WTC11 (cell line): ENCODE data around the gene PTGES2. TPM values are rescaled to one million over a fixed set of nuclear protein-coding genes. Genes with fewer than 3 reads are reported as not detected.
A peak's percentile ranks its signal among the peaks of the same experiment; 100 is the strongest.

Experiments used
- ATAC-seq: fragments of 200-7000 bp; cut with Tn5 transposase; 2 replicates; pipeline ENCODE4 v1.10.0; 2021; ENCODE audit warnings: mild to moderate bottlenecking, moderate library complexity
- CTCF ChIA-PET: fragments of 300-600 bp; sonication (Branson Sonifier 250); formaldehyde crosslinking; loops from one replicate; lab custom pipeline; 2021; ENCODE audit warnings: antibody characterized with exemption; lab: Charles Lee
- POLR2A ChIA-PET: fragments of 350-600 bp; sonication (Branson Sonifier 250); formaldehyde crosslinking; loops from one replicate; lab custom pipeline; 2021; ENCODE audit warnings: antibody characterized with exemption; lab: Charles Lee
- DNase-seq: peaks from one replicate; pipeline ENCODE4 v3.0.0; 2021; ENCODE audit warnings: low spot score
- H3K27ac Mint-ChIP-seq: 2 replicates; pipeline ENCODE4 v1.8.0; 2021; ENCODE audit warnings: mixed read lengths
- H3K27me3 Mint-ChIP-seq: 2 replicates; pipeline ENCODE4 v1.8.0; 2021; ENCODE audit warnings: low read depth, mild to moderate bottlenecking, moderate library complexity, mixed read lengths
- H3K36me3 Mint-ChIP-seq: 2 replicates; pipeline ENCODE4 v1.8.0; 2021; ENCODE audit warnings: mixed read lengths
- H3K4me1 Mint-ChIP-seq: 2 replicates; pipeline ENCODE4 v1.8.0; 2022; ENCODE audit warnings: mixed read lengths
- H3K4me3 Mint-ChIP-seq: 2 replicates; pipeline ENCODE4 v1.8.0; 2021; ENCODE audit warnings: mild to moderate bottlenecking, moderate library complexity, mixed read lengths
- H3K9me3 Mint-ChIP-seq: 2 replicates; pipeline ENCODE4 v1.8.0; 2021; ENCODE audit warnings: mixed read lengths
- AR ChIP-seq: fragments of 250-450 bp; sonication (Bioruptor Pico); IDR thresholded peaks from 2 replicates; pipeline ENCODE4 v1.9.0; 2021; ENCODE audit warnings: mild to moderate bottlenecking
- ATF1 ChIP-seq: sonication (generic); formaldehyde crosslinking; IDR thresholded peaks from 2 replicates; pipeline ENCODE4 v1.8.1; 2023; ENCODE audit warnings: mild to moderate bottlenecking, moderate library complexity, missing genetic modification reagents
- CREM ChIP-seq: sonication (generic); formaldehyde crosslinking; IDR thresholded peaks from 2 replicates; pipeline ENCODE4 v1.8.1; 2022; ENCODE audit warnings: mild to moderate bottlenecking, missing genetic modification reagents, moderate library complexity
- E2F5 ChIP-seq: sonication (generic); formaldehyde crosslinking; IDR thresholded peaks from 2 replicates; pipeline ENCODE4 v1.8.1; 2022; ENCODE audit warnings: mild to moderate bottlenecking, moderate library complexity, missing genetic modification reagents
- GTF2I ChIP-seq: fragments of 250-450 bp; sonication (Bioruptor Pico); conservative IDR thresholded peaks from 2 replicates; pipeline ENCODE4 v1.4.0; 2021; ENCODE audit warnings: mild to moderate bottlenecking
- HMGA2 ChIP-seq: fragments of 250-450 bp; sonication (Bioruptor Pico); IDR thresholded peaks from 2 replicates; pipeline ENCODE4 v1.4.0; 2021; ENCODE audit warnings: mild to moderate bottlenecking, moderate library complexity
- JUN ChIP-seq: sonication (generic); formaldehyde crosslinking; IDR thresholded peaks from 2 replicates; pipeline ENCODE4 v1.8.0; 2023; ENCODE audit warnings: mild to moderate bottlenecking, missing genetic modification reagents
- MAX ChIP-seq: sonication (generic); formaldehyde crosslinking; IDR thresholded peaks from 2 replicates; pipeline ENCODE4 v1.8.0; 2022; ENCODE audit warnings: mild to moderate bottlenecking, missing genetic modification reagents
- MXD4 ChIP-seq: fragments of 250-450 bp; sonication (Bioruptor Pico); IDR thresholded peaks from 2 replicates; pipeline ENCODE4 v1.8.0; 2021; ENCODE audit warnings: mild to moderate bottlenecking, moderate library complexity, borderline replicate concordance
- NFATC4 ChIP-seq: fragments of 250-450 bp; sonication (Bioruptor Pico); IDR thresholded peaks from 2 replicates; pipeline ENCODE4 v1.9.0; 2021; ENCODE audit warnings: mild to moderate bottlenecking
- NR3C1 ChIP-seq: sonication (generic); formaldehyde crosslinking; conservative IDR thresholded peaks from 2 replicates; pipeline ENCODE4 v1.8.1; 2023; ENCODE audit warnings: low read depth, mild to moderate bottlenecking, missing genetic modification reagents
- OVOL2 ChIP-seq: fragments of 250-450 bp; sonication (Bioruptor Pico); IDR thresholded peaks from 2 replicates; pipeline ENCODE4 v1.9.0; 2021; ENCODE audit warnings: mild to moderate bottlenecking, borderline replicate concordance
- SOX15 ChIP-seq: fragments of 250-450 bp; sonication (Bioruptor Pico); IDR thresholded peaks from 2 replicates; pipeline ENCODE4 v1.9.0; 2021; ENCODE audit warnings: mild to moderate bottlenecking
- ZBTB21 ChIP-seq: sonication (generic); formaldehyde crosslinking; IDR thresholded peaks from 2 replicates; pipeline ENCODE4 v1.8.1; 2023; ENCODE audit warnings: mild to moderate bottlenecking, missing genetic modification reagents, borderline replicate concordance
- ZBTB43 ChIP-seq: sonication (generic); formaldehyde crosslinking; IDR thresholded peaks from 2 replicates; pipeline ENCODE4 v1.8.1; 2023; ENCODE audit warnings: mild to moderate bottlenecking, missing genetic modification reagents
- ZNF138 ChIP-seq: sonication (generic); formaldehyde crosslinking; conservative IDR thresholded peaks from 2 replicates; pipeline ENCODE4 v1.8.1; 2022; ENCODE audit warnings: mild to moderate bottlenecking, moderate library complexity, missing genetic modification reagents
- ZNF671 ChIP-seq: fragments of 250-450 bp; sonication (Bioruptor Pico); IDR thresholded peaks from 2 replicates; pipeline ENCODE4 v1.8.0; 2021; ENCODE audit warnings: mild to moderate bottlenecking
- total RNA-seq: library from RNA; stranded (reverse); gene quantifications from 3 replicates; pipeline ENCODE4 v1.2.3, GENCODE V29; 2021
- TF ChIP-seq, protein P1 (sequence below): sonication (generic); formaldehyde crosslinking; IDR thresholded peaks from 2 replicates; pipeline ENCODE4 v1.8.0; 2023; ENCODE audit warnings: mild to moderate bottlenecking, missing genetic modification reagents
- TF ChIP-seq, protein P2 (sequence below): sonication (generic); formaldehyde crosslinking; IDR thresholded peaks from 2 replicates; pipeline ENCODE4 v1.8.1; 2023; ENCODE audit warnings: mild to moderate bottlenecking, missing genetic modification reagents, moderate library complexity

The PTGES2 gene
- total RNA-seq, 1 experiment from 2014 or later: 118 TPM

DNA sequence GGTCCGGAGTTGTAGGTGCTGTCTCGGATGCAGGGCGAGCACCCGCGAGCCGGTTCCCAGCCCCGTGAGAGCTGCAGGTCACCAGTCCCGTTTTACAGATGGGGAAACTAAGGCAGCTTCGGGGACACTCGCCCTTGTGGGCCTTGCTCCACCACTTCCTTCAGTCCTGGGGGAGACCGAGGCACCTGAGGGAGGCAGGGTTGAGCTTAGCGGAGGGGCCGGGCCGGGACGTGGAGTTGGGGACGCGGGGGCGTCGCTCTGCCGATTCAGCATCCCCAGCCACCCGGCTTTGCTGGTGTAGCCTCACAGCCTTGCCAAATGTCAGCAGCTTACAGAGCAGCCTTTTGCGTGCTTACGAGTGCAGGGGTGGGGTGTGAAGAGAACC, 33.1 kb upstream of the PTGES2 start:
- peaks cover 5% of the 10 kb centered on the region for H3K4me1 Mint-ChIP-seq
- ChIA-PET POLR2A (interaction anchor here (1.0 to 1.5 kb wide), 3 partner anchors 9 to 95 kb away, joined by 3 to 6 read pairs (median 3); no protein-coding TSS in a partner anchor), CTCF (interaction anchor here (1.0 to 3.6 kb wide), 14 partner anchors 10 to 278 kb away, joined by 3 to 37 read pairs (median 5); partner anchors contain the start of genes CIZ1 and DNM1)
- ATAC-seq: no peak
- no peak for DNase-seq
- no peak for TF ChIP-seq ZBTB21 (CRISPR knock-in tag)
- TF ChIP-seq ATF1: 0 out of 2 replicates have a peak, but pooled peaks have one; percentile 41
- 0 out of 2 replicates have a peak, but pooled peaks have one; percentile 6 for TF ChIP-seq HMGA2
- TF ChIP-seq OVOL2: no peak
- TF ChIP-seq ZBTB43 (CRISPR knock-in tag): 0 out of 2 replicates have a peak, but pooled peaks have one; percentile 2
- peak; percentile 71; the same call in 1 of the 2 replicates for TF ChIP-seq GTF2I (CRISPR knock-in tag)
- TF ChIP-seq MXD4 (CRISPR knock-in tag): no peak
- no peak for TF ChIP-seq NR3C1 (CRISPR knock-in tag)
- 0 out of 2 replicates have a peak, but pooled peaks have one; percentile 1 for TF ChIP-seq MAX
- 0 out of 2 replicates have a peak, but pooled peaks have one; percentile 38 for TF ChIP-seq AR (CRISPR knock-in tag)
- peak overlapping the region; percentile 74 for H3K4me3 Mint-ChIP-seq
- H3K27ac Mint-ChIP-seq: no peak overlapping the region
- no peaks in the 10 kb centered on the region for H3K9me3 Mint-ChIP-seq
- H3K27me3 Mint-ChIP-seq: no peaks in the 10 kb centered on the region
- H3K36me3 Mint-ChIP-seq: peaks cover 10% of the 10 kb centered on the region

- Mint-ChIP-seq H3K4me1 (peaks cover 5% of the 10 kb centered on the region), H3K36me3 (peaks cover 10% of the 10 kb centered on the region), H3K27ac (peak within 1 kb of the TSS; percentile 76)
- TF ChIP-seq NFATC4 (CRISPR knock-in tag) (0 out of 2 replicates have a peak, but pooled peaks have one; percentile 39), AR (CRISPR knock-in tag) (no peak), JUN (CRISPR knock-in tag) (no peak), ZNF138 (CRISPR knock-in tag) (no peak), SOX15 (CRISPR knock-in tag) (no peak), E2F5 (0 out of 2 replicates have a peak, but pooled peaks have one; percentile 22), ZBTB43 (CRISPR knock-in tag) (0 out of 2 replicates have a peak, but pooled peaks have one; percentile 21), CREM (CRISPR knock-in tag) (peak; percentile 6; the same call in 1 of the 2 replicates), ZNF671 (CRISPR knock-in tag) (no peak)
- TF ChIP-seq, protein P1, sequence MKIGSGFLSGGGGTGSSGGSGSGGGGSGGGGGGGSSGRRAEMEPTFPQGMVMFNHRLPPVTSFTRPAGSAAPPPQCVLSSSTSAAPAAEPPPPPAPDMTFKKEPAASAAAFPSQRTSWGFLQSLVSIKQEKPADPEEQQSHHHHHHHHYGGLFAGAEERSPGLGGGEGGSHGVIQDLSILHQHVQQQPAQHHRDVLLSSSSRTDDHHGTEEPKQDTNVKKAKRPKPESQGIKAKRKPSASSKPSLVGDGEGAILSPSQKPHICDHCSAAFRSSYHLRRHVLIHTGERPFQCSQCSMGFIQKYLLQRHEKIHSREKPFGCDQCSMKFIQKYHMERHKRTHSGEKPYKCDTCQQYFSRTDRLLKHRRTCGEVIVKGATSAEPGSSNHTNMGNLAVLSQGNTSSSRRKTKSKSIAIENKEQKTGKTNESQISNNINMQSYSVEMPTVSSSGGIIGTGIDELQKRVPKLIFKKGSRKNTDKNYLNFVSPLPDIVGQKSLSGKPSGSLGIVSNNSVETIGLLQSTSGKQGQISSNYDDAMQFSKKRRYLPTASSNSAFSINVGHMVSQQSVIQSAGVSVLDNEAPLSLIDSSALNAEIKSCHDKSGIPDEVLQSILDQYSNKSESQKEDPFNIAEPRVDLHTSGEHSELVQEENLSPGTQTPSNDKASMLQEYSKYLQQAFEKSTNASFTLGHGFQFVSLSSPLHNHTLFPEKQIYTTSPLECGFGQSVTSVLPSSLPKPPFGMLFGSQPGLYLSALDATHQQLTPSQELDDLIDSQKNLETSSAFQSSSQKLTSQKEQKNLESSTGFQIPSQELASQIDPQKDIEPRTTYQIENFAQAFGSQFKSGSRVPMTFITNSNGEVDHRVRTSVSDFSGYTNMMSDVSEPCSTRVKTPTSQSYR: 0 out of 2 replicates have a peak, but pooled peaks have one; percentile 5
- TF ChIP-seq, protein P2, sequence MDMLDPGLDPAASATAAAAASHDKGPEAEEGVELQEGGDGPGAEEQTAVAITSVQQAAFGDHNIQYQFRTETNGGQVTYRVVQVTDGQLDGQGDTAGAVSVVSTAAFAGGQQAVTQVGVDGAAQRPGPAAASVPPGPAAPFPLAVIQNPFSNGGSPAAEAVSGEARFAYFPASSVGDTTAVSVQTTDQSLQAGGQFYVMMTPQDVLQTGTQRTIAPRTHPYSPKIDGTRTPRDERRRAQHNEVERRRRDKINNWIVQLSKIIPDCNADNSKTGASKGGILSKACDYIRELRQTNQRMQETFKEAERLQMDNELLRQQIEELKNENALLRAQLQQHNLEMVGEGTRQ (CRISPR knock-in tag): no peak
These were observed 32.5 kb upstream of the PTGES2 start, which contains the start of gene BBLN for GRCh38 chr9:128159784-128160602. Gene BBLN (plus strand): TSS chr9:128160265. CDS start chr9:128160408, 143 bp downstream.

More at GRCh38 chr9:128159784-128160602, 32.5 kb upstream of the PTGES2 start, which contains the start of gene BBLN:
- POLR2A ChIA-PET: interaction anchor here (0.7 to 1.5 kb wide), 7 partner anchors 9 to 274 kb away, joined by 3 to 6 read pairs (median 3); partner anchors contain the start of gene DPM2
- DNase-seq (peak; percentile 98), ATAC-seq (peak; percentile 95)
- Mint-ChIP-seq H3K27me3 (no peaks in the 10 kb centered on the region), H3K9me3 (no peaks in the 10 kb centered on the region), H3K4me3 (peak within 1 kb of the TSS; percentile 74)
- CTCF ChIA-PET: interaction anchor here (0.7 to 3.6 kb wide), 16 partner anchors 9 to 279 kb away, joined by 3 to 37 read pairs (median 4); partner anchors contain the start of genes CIZ1 and DNM1
